HepG2 (cell line): ENCODE data around the gene SULT6B1. TPM values are rescaled to one million over a fixed set of nuclear protein-coding genes. Genes with fewer than 3 reads are reported as not detected.

Experiments used
- ARID2 ChIP-seq: sonication (generic); formaldehyde crosslinking; IDR thresholded peaks from 2 replicates; pipeline ENCODE4 v1.8.1; 2022; ENCODE audit warnings: mild to moderate bottlenecking, missing genetic modification reagents, borderline replicate concordance
- ATF7-NPFF ChIP-seq: sonication (generic); formaldehyde crosslinking; IDR thresholded peaks from 2 replicates; pipeline ENCODE4 v1.8.1; 2023; ENCODE audit warnings: mild to moderate bottlenecking, low read depth, missing genetic modification reagents, moderate library complexity
- CENPX ChIP-seq: sonication (generic); formaldehyde crosslinking; IDR thresholded peaks from 2 replicates; pipeline ENCODE4 v1.9.0; 2021; ENCODE audit warnings: mild to moderate bottlenecking, missing genetic modification reagents, moderate library complexity
- IKZF1 ChIP-seq: fragments of 450-650 bp; IDR thresholded peaks from 2 replicates; pipeline ENCODE4 v1.7.1; 2016
- IRX3 ChIP-seq: sonication (generic); formaldehyde crosslinking; IDR thresholded peaks from 2 replicates; pipeline ENCODE4 v1.8.1; 2023; ENCODE audit warnings: mild to moderate bottlenecking, low read depth, missing genetic modification reagents, borderline replicate concordance
- MTF2 ChIP-seq: sonication (generic); formaldehyde crosslinking; IDR thresholded peaks from 2 replicates; pipeline ENCODE4 v1.5.0; 2020; ENCODE audit warnings: missing genetic modification reagents, borderline replicate concordance
- TARDBP ChIP-seq: sonication (generic); formaldehyde crosslinking; IDR thresholded peaks from 2 replicates; pipeline ENCODE4 v1.8.0; 2022; ENCODE audit warnings: mild to moderate bottlenecking, missing genetic modification reagents
- TOPORS ChIP-seq: sonication (generic); formaldehyde crosslinking; IDR thresholded peaks from 2 replicates; pipeline ENCODE4 v1.8.0; 2023; ENCODE audit warnings: mild to moderate bottlenecking, missing genetic modification reagents
- TRIM24 ChIP-seq: sonication (generic); formaldehyde crosslinking; IDR thresholded peaks from 2 replicates; pipeline ENCODE4 v1.8.0; 2022; ENCODE audit warnings: mild to moderate bottlenecking, missing genetic modification reagents
- ZNF124 ChIP-seq: sonication (generic); formaldehyde crosslinking; IDR thresholded peaks from 2 replicates; pipeline ENCODE4 v1.4.0; 2020; ENCODE audit warnings: missing genetic modification reagents
- ZNF232 ChIP-seq: sonication (generic); formaldehyde crosslinking; IDR thresholded peaks from 2 replicates; pipeline ENCODE4 v1.4.0; 2020; ENCODE audit warnings: missing genetic modification reagents, borderline replicate concordance
- ZNF367 ChIP-seq: sonication (generic); formaldehyde crosslinking; IDR thresholded peaks from 2 replicates; pipeline ENCODE4 v1.4.0; 2020; ENCODE audit warnings: missing genetic modification reagents, borderline replicate concordance
- ZNF446 ChIP-seq: sonication (generic); formaldehyde crosslinking; IDR thresholded peaks from 2 replicates; pipeline ENCODE4 v1.5.0; 2020; ENCODE audit warnings: mild to moderate bottlenecking, missing genetic modification reagents
- ZNF562 ChIP-seq: sonication (generic); formaldehyde crosslinking; IDR thresholded peaks from 2 replicates; pipeline ENCODE4 v1.8.0; 2022; ENCODE audit warnings: missing genetic modification reagents, borderline replicate concordance
- ZNF710 ChIP-seq: sonication (generic); formaldehyde crosslinking; IDR thresholded peaks from 2 replicates; pipeline ENCODE4 v1.5.0; 2020; ENCODE audit warnings: mild to moderate bottlenecking, missing genetic modification reagents, borderline replicate concordance
- ZNF790 ChIP-seq: sonication (generic); formaldehyde crosslinking; IDR thresholded peaks from 2 replicates; pipeline ENCODE4 v1.8.0; 2022; ENCODE audit warnings: missing genetic modification reagents, mild to moderate bottlenecking, borderline replicate concordance
- polyA plus RNA-seq, 8 experiments: library from polyadenylated mRNA; depleted of rRNA in 3 of 8; stranded (reverse) in 7 of 8; unstranded in 1 of 8; fragments of >200 nt; fragmentation: Illumina TruSeq in 4 of 8; extraction: Trizol in 4 of 8; gene quantifications; 2 replicates each; pipeline versions ENCODE4 v1.2.1 to v1.2.3, GENCODE V29; 2011 to 2016; ENCODE audit warnings: low read depth in 4 of 8, missing spikeins in 1 of 8, mixed read lengths in 1 of 8; ENCODE audit not compliant: insufficient read depth in 1 of 8
- total RNA-seq, 5 experiments: library from RNA; depleted of rRNA; stranded (reverse); fragments of >200 nt; fragmentation: Illumina TruSeq; extraction: Trizol; gene quantifications; 2 replicates each; pipeline ENCODE4 v1.2.3, GENCODE V29; 2016; ENCODE audit warnings: low read depth in 1 of 5
- TF ChIP-seq, protein P1 (sequence below): sonication (generic); formaldehyde crosslinking; IDR thresholded peaks from 2 replicates; pipeline ENCODE4 v1.4.0; 2020; ENCODE audit warnings: mild to moderate bottlenecking, missing genetic modification reagents

The SULT6B1 gene
- total and polyA plus RNA-seq, 2 of the 13 experiments (the other 11 are each of a cell fraction or from before 2014, with no cell fraction given): not detected

DNA sequence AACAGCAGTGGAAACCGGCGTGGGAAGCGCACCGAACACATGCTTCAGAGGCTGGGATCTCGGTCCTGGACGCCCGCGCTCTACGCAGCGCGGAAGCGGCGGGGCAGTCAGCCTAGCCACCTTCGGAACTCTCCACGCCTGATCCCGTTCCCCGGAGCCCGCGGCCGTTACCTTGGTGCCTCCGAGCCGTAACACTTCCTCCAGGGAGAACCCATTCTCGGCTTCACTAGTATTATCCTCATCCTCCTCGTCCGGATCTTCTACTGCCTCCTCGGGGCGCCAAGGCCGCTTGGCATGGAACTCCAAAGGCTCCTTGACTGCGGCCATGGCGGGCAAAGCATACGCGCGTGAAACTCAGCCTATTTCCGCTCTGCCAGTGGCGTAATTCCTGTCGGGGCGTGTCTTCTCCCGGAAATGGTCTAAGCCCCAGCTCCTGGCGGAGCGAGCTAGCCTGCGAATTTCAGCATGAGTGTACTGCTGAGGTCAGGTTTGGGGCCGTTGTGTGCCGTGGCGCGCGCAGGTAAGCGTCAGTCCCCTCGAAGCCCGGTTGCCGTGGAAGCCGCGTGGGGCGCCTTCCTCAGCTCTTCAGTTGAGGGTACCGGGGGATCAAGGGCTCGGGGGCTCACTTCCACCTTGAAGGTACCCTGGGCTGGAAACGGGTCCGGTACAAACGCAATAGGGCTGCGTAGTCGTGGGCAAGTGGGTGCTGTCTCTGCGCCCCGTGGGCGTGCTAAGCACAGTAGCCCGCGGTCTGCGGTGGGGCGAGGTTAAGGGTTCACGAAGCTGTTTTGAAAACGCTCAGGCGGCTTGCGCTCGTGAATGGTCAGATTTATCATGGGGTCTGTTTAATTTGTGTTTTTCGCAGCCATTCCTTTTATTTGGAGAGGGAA lies 43.0 kb upstream of the SULT6B1 start, which contains the start of the genes CEBPZ and NDUFAF7 (continued):
- TF ChIP-seq ZNF446 (CRISPR knock-in tag) (peak; percentile 78; the same call in 1 of the 2 replicates), ZNF710 (CRISPR knock-in tag) (peak; percentile 89; the same call in 1 of the 2 replicates), TRIM24 (CRISPR knock-in tag) (no peak), ZNF790 (CRISPR knock-in tag) (peak; percentile 91; the same call in 1 of the 2 replicates), TARDBP (CRISPR knock-in tag) (peak; percentile 90), ZNF124 (CRISPR knock-in tag) (peak; percentile 92), IRX3 (CRISPR knock-in tag) (0 out of 2 replicates have a peak, but pooled peaks have one; percentile 83), ATF7-NPFF (CRISPR knock-in tag) (peak; percentile 60; the same call in 1 of the 2 replicates), ZNF232 (CRISPR knock-in tag) (0 out of 2 replicates have a peak, but pooled peaks have one; percentile 64), ARID2 (CRISPR knock-in tag) (peak; percentile 85), MTF2 (CRISPR knock-in tag) (no peak), TOPORS (CRISPR knock-in tag) (peak; percentile 91), ZNF367 (no peak), ZNF562 (CRISPR knock-in tag) (no peak), IKZF1 (no peak), CENPX (CRISPR knock-in tag) (no peak)
- TF ChIP-seq, protein P1, sequence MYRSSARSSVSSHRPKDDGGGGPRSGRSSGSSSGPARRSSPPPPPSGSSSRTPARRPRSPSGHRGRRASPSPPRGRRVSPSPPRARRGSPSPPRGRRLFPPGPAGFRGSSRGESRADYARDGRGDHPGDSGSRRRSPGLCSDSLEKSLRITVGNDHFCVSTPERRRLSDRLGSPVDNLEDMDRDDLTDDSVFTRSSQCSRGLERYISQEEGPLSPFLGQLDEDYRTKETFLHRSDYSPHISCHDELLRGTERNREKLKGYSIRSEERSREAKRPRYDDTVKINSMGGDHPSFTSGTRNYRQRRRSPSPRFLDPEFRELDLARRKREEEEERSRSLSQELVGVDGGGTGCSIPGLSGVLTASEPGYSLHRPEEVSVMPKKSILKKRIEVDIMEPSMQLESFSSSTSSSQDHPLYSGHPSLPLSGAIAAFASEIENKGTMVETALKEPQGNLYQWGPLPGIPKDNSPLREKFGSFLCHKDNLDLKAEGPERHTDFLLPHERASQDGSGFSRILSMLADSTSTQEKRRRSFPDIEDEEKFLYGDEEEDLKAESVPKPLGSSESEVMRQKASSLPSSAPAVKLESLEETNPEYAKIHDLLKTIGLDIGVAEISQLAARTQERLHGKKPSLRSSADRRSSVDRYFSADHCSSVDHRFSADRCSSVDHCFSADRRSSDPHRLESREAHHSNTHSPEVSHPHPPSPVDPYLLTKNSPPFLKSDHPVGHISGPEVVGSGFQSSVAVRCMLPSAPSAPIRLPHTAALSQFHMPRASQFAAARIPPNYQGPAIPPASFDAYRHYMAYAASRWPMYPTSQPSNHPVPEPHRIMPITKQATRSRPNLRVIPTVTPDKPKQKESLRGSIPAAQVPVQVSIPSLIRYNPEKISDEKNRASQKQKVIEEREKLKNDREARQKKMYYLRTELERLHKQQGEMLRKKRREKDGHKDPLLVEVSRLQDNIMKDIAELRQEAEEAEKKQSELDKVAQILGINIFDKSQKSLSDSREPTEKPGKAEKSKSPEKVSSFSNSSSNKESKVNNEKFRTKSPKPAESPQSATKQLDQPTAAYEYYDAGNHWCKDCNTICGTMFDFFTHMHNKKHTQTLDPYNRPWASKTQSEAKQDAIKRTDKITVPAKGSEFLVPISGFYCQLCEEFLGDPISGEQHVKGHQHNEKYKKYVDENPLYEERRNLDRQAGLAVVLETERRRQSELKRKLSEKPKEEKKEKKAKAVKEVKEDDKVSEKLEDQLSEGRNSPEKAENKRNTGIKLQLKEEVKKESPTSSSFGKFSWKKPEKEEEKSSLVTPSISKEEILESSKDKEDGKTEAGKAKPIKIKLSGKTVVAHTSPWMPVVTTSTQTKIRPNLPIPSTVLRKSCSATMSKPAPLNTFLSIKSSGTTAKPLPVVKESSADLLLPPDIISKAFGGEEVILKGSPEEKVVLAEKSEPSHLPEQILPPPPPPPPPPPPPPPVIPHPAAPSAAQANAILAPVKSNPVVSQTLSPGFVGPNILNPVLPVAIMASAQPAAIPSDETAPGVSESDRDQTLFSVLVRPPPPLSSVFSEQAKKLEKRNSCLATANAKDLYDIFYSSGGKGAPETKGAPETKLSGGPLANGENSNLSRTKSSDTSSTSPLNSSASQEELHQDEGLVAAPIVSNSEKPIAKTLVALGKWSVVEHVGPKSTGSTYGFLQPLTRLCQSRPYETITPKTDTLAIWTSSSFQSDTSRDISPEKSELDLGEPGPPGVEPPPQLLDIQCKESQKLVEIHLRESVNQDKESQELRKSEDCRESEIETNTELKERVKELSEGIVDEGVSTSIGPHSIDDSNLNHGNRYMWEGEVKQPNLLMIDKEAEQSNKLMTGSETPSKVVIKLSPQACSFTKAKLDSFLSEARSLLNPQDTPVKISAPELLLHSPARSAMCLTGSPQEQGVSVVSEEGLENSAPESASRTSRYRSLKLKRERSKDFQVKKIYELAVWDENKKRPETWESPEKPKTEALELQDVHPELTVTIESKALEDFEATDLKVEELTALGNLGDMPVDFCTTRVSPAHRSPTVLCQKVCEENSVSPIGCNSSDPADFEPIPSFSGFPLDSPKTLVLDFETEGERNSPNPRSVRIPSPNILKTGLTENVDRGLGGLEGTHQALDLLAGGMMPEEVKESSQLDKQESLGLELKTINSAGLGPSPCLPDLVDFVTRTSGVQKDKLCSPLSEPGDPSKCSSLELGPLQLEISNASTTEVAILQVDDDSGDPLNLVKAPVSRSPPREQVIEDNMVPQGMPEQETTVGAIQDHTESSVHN (CRISPR knock-in tag): no peak
